GM18502 (cell line): ENCODE measurements around the gene CIAO1.
"Not testable (repeated sequence)": the region's sequence is repeated elsewhere in the genome, so short reads cannot be mapped to it uniquely, and the experiment has no call there.

ENCODE experiments used
- ATAC-seq: cut with Tn5 transposase; IDR thresholded peaks from one replicate; pipeline ENCODE4 v1.9.1; 2021; ENCODE audit warnings: mild to moderate bottlenecking; ENCODE audit not compliant: unreplicated experiment, poor library complexity

Gene CIAO1

DNA sequence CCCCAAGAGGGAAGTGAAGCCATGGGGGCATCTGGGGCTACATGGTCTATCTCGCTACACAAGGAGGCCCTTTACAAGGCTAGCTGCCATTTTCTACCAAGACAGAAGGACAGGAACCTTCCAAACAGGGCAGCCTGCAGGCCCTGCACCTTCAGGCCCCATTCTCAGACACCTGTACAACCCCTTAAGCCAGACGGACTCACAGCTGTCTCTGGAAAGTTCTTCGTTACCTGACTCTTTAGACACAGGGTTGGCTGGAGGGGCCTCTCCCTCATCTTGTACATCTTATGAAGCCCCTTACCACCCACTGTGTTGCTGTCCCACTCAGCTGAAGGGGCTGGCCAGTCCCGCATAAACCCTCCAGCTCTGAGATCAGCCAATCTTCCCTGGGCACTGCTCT lies 17.4 kb upstream of the CIAO1 start:
- ATAC-seq: no peak

DNA sequence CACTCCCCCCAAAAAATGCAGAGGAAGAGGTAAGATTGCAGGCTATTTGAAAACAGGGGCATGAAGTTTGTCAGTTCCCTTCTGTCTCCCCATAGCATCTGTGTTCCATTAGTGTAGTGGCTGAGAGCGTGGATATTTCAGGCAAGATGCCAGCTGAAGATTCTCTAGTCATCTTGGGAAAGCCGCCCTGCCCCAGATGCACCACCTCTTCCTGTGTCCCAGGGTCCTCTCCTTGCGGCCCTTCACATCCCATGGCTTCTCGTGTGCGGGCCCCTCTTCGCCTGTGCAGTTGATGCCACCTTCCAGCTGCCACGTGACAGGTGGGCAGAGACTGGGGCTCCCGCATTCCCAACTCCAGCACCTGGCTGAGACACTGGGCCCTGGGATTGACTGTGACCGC lies 16.4 kb upstream of the CIAO1 start:
- ATAC-seq: no peak

DNA sequence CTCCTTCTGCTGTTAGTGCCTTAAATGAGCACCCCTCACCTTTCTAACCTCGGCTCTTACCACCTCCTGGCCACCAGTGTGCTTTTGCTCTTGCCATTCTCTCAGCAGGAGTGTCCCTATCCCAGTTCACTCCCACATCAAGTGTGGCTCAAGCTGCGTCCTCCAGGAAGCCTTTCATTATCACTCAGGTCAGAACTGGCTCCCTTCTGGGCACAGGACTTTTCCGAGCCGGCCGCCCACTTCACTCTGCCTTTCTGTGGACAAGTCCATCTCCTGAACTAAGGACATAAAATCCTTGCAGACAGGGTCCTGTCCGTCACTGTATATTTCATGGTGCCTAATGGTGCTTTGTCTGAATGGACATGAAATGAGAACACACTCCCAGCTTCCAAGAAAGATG lies 15.8 kb upstream of the CIAO1 start:
- ATAC-seq: no peak

DNA sequence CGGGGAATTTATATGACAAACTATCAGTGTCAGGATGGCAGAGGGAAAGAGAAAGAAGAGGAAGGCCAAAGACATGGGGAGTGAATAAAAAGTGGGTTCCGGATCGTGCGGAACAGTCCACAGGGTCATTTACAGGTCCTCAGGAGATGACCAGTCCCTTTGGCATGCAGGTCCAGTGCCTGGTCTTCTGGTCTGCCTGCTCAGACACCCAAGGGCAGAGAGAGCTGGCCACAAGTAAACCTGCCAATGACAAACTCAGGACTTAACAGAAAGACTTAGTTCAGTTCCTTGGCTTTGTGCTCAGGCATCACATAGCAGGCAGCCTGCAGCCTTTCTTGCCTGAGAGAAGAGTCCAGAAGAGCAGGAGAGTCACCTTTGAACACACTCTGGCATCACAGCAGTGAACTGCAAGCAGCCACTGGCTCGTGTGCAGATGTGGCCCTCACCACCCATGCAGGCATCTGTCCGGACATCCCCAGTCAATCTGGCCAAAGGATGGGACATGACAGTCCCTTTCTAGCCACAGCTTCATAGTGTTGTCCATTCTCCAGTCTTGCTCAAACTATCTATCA lies 14.2 kb upstream of the CIAO1 start:
- ATAC-seq: no peak

DNA sequence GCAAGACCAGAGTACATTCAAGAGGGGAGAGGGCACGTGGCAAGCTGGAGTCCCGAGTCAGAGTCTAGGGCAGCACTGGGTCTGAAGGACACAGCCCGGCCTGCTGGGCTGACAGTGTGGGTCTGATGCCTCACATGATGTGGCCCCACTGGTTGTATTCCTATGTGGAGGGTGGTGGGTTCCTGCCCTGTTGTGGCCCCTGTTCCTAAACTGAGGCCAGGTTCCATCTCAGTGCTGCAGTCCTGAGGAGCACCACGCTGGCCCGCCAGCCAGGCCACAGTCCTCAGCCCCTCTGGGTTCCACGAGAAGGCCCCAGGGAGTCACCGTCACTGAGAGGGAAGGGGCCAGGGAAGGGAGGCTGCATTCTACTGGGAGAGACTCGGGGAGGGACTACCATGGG lies 13.5 kb upstream of the CIAO1 start:
- no peak for ATAC-seq

DNA sequence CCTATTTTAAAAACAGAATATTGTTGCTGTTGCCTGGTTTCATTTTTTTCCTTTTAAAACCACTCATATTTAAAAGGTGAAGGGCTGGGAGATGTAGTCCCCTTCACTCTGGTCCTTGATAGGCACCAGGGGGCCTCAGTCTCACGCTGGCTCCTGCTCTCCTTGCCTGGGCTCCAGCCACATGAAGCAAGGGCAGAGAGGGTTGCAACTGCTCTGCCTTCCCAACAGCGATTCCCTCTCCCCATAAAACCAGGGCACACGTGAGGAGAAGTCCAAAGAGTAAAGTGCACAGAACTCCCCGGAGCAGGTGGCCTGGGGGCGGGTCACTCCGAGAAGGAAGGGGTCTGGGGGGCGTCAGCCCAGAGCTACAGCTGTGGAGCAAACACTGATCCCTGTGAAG lies 13.0 kb upstream of the CIAO1 start:
- no peak for ATAC-seq

DNA sequence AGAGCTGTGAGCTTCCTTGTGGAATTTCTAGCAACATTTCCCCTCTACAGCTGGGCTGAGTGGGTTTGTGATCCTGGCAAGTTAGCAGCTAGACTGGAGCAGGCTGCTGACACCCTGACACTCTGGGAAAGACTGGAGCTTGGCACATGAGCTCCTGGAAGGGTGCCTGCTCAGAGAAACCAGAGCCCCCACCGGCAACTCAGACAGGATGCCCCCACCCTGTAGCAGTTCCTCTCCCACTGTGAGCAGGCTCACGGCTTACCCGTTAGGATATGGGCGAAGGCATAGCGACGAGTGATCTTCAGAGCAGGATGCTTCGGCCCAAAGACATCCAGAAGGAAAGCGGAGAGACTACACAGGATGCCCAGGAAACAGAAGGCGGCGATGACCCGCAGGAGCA lies 11.5 kb upstream of the CIAO1 start:
- ATAC-seq: no peak

DNA sequence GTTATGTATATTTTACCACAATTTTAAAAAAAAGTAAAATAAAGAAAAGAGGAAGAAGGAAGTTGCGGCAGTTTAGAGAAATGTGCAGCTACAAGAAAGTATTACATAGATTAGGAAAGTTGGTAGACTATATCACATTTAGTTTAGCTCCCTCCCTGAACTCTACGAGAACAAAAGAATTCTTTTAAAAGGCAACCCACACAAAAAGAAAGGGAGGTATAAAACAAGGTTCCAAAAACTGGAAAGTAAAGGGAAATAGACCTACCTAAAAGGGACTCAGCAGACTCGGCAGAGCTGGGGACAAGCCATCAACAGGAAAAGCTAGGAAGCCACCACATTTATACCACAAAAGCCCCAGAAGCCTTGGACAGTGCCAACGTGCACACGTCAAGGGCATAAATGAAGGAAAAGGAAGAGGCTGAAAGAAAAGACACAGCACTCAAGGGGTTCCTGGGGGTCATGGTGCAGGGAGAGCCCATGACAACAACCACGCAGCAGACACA lies 9.4 kb upstream of the CIAO1 start:
- ATAC-seq: no peak

DNA sequence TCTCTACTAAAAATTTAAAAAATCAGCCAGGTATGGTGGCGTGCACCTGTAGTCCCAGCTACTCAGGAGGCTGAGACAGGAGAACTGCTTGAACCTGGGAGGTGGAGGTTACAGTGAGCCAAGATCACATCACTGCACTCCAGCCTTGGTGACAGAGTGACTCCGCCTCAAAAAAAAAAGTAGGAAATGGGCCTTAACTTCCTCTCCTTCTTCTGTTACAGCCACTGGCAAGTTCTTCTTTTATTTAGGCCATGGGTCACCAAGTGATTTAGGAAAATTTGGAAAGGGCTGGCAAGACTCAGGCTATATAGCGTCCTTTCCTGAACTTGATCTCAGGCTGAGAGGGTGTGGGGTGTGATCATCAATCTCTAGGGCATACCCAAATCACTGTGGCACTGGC lies 8.3 kb upstream of the CIAO1 start:
- ATAC-seq: not testable (repeated sequence)

DNA sequence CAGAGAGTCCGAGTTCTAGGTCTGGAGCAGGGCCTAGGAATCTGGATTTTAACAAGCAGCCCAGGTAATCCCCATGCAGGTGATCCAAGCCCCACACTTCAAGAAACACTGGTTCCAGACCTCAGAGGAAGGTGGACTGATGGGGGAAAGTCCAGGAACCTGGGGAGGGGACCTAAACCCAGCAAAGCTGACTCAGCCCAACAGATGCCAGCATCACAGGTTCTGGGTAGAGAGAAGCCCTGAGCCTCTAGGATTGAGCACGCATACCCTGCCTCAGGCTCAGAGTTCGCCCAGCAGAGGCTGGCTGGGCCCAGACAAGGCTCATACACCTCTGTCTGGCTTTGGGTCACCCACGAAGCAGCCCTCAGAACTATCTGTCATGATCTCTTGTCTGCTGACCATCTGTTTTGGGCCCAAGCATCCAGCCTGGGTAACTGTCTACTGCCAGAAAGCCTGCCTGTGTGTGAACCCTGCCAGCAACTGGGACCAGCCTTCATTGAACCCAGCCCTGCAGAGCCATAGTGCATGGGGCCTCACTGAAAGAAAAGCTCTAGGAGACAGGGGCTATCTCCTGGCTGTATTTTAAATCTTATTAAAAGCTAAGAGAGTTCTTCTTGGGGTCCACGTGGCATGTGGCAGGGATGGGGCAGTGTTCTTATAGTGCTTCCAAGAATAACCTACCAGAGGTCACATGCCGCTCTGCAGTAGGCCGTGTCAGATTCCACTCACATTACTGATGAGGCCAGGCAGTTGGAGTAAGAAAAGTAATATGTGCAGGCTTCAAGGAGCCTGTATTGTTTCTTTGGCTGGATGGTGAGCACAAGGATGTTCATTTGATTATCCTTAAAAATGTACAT lies 7.6 kb upstream of the CIAO1 start:
- no peak for ATAC-seq

DNA sequence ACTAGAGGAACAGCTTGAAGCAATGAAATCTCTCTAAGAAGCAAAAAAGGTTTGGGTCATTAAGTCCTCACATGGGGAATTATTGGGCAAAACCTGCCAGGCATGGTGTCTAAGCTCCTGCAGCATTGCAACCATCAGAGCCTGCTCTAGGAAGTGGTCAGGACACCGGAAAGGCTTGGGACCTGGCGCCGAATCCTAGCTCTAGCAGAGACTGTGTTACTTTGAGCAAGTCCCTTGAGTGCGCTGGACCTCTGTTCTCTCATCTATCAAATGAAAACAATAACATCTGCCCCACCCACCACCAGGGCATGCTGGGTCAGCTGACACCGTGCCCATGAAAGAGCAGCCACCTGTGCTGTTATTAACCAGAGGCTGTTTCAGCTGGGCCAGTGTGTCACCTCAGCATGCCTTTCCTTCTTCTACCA lies 6.5 kb upstream of the CIAO1 start:
- no peak for ATAC-seq

DNA sequence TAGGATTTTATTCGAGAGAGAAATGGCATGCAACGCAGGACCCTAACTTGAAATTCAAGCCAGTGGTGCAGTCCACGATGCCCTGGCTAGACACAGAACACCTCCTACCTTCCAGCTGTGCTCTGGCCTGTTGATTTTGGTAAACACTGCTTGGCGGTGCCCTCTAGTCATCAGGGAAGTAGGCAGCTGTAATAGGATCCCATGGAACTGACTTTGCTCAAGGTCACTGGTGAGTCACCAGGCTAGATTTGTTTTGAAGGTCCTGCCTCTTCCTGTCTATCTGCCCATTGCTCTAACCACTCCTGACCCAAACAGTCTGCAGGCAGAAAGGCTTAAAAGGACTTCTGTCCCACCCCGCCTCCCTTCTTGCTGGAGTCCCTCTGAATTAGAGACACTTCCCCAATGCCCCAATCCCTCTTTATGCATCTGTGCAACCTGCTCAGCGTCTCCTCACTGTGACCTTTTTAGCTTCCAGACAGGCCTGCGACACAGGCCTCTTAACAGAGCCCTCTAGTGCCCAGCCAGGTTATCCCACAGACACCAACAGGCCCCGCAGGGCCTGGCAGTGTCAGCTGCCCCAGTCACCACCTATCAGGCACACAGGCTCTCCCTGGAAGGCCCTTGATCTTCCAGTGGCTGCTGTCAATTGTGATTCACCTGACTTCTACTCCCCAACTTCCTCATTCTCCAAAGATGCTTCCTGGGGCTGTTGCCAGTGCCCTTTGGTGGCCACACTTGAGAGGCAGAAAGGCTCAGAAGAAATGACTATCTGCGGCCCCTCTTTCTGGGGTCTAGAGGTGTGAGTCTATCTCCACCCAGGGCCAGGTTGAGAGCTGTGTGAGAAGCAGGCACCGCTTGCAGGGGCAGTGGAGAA lies 5.4 kb upstream of the CIAO1 start:
- ATAC-seq: no peak

DNA sequence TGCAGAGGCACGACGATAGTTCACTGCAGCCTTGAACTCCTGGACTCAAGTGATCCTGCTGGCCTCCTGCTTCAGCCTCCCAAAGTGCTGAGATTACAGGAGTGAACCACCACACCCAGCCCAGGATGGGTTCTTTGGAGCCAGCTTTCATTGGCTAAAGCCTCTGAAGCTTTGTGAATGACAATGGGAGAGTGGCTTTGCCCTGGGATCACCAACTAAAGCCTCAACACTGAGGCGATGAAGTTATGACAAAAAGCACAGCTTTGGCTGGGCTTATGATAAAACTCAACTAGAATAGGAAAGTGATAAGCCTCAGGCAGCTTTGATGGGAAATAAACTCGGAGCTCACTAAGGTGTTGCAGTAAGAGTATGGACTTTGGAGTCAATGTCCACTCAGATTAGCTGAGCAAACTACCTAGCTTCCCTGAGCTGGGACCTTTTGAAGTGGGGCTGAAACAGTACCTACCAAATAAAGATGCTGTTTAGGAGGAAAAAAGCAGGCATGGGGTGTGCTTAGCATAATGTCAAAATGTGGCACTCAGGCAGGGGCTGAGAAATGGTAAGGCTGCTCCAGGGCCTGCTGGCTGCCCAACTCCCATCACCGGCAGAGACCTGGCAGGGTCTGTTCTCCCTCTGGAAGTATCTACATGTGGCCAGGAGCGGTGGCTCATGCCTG lies 4.6 kb upstream of the CIAO1 start:
- no peak for ATAC-seq

DNA sequence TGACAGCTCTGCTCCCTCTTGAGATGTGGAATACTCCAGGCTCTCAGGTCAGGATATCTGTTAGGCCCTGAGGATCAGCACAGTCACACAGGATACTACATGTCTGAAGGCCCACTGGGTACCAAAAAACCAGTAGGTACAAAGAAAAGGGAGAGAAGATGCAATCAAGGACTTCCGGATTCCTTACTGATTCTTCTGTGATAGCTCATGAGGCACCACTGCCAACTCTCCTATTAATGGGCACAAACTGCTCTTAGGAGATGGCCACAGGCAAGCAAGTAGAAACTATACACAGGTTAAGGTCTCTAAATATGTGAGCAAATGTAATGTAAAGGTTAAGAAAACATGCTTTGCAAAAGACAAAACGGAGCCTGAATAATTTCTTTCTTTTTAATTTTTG lies 3.7 kb upstream of the CIAO1 start:
- no peak for ATAC-seq

DNA sequence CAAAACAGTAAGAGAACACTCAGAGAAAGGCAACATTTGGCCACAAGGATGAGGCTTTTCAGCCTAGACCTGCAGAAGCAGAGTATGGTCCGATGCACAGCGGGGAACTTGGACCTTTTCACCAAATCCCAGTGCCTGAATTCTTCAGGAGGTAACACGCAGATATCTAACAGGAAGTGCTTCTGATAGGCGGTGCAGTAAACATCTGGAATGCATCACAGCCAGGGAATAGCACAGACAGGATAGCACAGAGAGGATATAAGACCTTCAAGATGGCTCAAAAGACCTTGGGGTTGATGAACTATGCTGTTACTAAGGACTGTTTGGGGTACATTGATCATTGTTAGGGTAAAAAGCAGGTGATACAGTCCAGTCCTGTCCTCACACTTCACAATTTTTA lies 1.9 kb upstream of the CIAO1 start:
- ATAC-seq: no peak

DNA sequence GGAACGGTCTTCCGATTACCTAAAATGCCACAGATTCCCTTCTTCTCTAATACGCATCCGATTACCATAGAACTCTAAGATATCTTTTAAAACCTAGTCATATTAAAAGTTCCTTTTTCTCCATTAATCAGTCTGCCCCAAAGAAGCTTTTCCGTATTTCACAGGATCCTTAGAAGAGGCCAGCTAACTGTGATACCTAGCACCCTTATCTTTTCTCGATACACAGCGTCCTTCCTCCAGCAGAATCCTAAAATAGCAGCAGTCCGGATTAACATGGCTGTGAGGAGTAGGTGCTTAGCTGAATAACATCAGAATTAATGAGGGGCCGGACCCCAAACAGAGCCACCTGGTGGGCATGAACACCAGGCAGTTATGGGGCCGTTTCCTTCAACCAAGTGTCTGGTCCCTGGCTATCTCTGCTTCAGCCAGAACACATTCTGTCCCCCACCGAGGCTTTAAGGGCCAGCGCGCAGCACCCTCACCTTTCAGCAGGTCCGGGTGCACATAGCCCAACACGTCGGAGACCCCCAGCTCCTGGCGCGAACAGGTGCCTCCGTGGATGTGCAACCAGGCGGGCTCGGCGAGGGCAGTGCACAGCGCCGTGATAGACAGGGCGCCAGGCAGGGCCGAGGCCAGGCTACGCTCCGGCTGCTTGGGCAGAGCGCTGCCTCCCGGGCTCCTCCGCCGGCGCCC lies 1.2 kb upstream of the CIAO1 start:
- ATAC-seq: no peak

DNA sequence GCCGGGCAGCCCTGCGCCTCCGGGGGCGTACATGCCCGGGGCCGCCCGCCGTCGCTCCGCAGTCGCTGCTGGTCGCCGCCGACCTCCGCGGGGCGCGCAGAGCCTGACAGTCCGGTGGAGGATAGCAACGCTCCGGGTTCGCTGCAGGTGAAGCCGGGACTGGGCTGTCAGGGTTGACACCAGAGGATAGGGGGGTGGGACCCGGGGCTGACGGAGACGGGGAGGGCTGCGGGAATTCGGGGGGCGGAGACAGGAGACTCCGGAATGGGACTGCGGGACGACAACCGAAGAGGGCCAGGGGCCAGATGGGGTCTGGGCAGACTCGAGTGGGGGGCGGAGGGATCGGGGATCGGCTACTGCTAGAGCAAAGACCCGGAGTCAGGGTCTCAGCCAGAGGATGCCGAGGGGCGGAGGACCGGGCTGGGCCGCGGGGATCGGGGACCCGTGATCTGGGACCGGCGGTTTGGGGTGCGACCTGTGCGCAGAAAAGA lies 631 bp upstream of the CIAO1 start:
- peak; percentile 13 for ATAC-seq

DNA sequence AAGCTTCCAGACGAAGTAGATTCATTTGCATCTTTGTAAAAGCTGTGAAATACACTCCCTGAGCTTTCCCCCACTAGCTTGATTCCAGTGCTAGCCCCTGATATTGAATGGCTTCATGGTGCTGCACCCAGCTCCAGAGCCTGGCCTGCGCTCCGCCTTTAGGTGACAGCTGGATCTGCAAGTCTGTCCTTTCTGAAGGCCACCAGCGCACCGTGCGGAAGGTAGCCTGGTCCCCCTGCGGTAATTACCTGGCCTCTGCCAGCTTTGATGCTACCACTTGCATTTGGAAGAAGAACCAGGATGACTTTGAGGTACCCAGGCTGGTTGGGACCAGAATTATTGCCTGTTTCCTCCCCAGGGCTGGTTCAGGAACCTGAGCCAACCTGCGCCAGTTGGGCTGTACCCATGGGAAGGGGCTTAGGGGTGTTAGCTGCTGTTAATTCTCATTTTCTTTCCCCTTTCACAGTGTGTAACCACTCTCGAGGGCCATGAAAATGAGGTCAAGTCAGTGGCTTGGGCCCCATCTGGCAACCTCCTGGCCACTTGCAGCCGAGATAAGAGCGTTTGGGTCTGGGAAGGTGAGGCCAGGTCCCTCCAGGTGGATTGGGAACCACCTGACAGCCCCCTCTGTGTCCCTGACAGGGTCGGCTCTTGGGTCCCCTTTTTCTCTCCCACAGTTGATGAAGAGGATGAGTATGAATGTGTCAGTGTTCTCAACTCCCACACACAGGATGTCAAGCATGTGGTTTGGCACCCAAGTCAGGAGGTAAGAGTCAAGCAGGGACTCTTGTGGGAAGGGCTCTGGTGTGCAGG lies 1.3 kb downstream of the CIAO1 start:
- ATAC-seq: no peak

DNA sequence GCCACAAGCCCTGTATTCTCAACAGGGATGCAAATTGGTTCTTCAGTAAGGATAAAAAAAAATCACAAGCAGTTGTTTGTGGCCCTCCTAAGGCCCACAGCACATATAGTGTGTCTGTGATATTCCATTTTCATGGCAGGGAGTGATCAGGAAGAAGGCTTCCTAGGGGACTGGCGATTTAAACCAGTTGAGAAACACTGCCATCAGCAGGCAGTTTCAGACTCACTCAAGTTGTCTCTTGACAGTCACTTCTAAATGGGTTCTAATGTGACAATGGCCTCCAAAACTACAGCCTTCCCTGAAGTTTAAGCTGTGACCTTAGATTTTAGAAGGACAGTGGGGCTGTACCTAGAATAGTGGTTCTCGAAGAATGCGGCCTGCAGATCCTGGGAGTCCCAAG lies 6.0 kb downstream of the CIAO1 start:
- ATAC-seq: no peak
